ENCODE measurements around the gene FAM83E.
A peak's percentile ranks its signal among the peaks of the same experiment; 100 is the strongest.

Gene FAM83E

DNA sequence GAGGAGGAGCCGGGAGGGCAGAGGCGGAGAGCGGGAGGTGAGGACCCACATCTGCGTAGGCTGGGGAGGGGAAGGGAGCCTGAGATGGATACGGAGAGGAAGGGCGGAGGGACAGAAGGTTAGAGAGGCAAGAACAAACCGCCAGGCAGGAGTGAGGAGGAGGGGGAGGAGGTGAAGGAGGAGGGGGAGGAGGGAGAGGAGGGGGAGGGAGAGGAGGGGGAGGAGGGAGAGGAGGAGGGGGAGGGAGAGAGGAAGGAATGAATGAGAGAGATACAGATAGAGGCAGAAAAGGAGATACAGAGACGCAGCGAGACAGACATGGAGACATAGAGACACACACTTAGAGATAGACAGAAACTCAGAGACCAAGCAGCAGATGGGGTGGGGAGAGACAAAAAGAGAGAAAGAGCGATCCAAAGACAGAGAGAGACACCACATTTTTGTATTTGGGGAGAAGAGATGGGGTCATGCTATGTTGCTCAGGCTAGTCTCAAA is 31.9 kb upstream of the FAM83E start:
- Mint-ChIP-seq H3K9me3 (no peaks in the 10 kb centered on the region), H3K27ac (peak overlapping the region; percentile 77), H3K4me1 (peaks cover 56% of the 10 kb centered on the region), H3K36me3 (no peaks in the 10 kb centered on the region), H3K27me3 (peaks cover 16% of the 10 kb centered on the region), H3K4me3 (peak overlapping the region; percentile 75)
- CTCF ChIA-PET = interaction anchor here (1.0 to 3.4 kb wide), 5 partner anchors 12 to 196 kb away, joined by 4 to 31 read pairs (median 13); no protein-coding TSS in a partner anchor
- no peak for DNase-seq

DNA sequence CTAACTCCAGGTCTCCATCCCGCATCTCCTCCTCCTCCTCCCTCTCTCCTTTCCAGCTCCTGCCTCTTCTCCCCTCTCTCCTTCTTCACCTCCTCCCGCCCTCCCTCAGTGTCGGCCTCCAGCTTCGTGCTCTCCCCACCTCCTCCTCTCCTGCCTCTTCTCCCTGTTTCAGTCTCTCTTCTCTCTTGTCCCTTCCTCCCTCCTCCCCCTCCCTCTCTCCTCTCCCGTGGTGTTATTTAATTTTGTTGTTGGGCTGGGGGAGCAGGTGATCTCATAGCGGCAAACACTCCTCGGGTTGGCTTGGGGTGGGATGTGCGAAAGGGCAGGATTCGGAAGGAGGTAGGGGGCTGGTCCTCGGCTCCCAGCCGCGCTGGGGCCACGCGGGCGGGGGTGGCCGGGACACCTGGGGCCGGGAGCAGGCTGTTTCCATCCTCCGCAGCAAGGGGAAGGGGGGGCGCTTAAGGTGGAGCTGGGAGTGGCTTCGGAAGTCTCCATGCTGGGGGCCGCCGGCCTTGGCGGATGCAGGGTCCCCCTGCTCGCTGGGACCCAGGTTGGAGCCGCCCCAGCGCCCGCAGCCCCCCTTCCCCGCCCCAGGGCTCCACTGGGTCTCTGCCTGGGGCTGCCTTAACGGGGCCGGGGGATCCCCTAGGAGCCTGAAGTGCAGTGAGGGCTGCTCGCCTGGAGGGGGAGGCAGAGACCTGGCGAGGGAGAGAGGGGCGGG is 31.3 kb upstream of the FAM83E start, which contains the start of gene CA11:
Gene CA11, minus strand, starts transcription at position 187 of the 721 bp plus-strand sequence. CDS start 555 bp downstream, outside the sequence.
- H3K36me3 Mint-ChIP-seq = no peaks in the 10 kb centered on the region
- H3K4me1 Mint-ChIP-seq = peaks cover 55% of the 10 kb centered on the region
- peak within 1 kb of the TSS; percentile 81 for H3K27ac Mint-ChIP-seq
- CTCF ChIA-PET = interaction anchor here (0.6 to 3.4 kb wide), 14 partner anchors 12 to 254 kb away, joined by 3 to 31 read pairs (median 4); partner anchors contain the start of genes HSD17B14 and NUCB1
- H3K9me3 Mint-ChIP-seq = no peaks in the 10 kb centered on the region
- peak within 1 kb of the TSS; percentile 75 for H3K4me3 Mint-ChIP-seq
- peak; percentile 95 for DNase-seq
- peaks cover 16% of the 10 kb centered on the region for H3K27me3 Mint-ChIP-seq

DNA sequence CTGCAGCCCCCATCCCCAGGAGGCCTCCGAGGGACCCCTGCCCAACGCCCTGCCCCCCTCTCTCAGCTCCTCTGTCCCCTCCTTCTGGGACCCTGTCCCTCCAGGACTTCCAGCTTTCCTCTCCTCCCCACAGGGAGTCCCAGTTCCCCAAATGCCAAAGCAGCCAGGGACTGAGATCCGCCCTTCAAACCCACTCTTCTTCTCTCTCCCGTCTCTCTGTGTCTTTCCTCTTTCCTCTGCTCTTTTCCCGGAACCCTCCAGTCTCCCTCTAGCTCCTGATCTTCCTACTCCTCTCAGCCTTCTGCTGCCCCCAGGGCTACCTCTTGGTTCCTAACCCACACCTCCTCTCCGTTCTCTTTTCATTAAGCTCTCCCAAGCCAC is 30.7 kb upstream of the FAM83E start:
- peaks cover 53% of the 10 kb centered on the region for H3K4me1 Mint-ChIP-seq

DNA sequence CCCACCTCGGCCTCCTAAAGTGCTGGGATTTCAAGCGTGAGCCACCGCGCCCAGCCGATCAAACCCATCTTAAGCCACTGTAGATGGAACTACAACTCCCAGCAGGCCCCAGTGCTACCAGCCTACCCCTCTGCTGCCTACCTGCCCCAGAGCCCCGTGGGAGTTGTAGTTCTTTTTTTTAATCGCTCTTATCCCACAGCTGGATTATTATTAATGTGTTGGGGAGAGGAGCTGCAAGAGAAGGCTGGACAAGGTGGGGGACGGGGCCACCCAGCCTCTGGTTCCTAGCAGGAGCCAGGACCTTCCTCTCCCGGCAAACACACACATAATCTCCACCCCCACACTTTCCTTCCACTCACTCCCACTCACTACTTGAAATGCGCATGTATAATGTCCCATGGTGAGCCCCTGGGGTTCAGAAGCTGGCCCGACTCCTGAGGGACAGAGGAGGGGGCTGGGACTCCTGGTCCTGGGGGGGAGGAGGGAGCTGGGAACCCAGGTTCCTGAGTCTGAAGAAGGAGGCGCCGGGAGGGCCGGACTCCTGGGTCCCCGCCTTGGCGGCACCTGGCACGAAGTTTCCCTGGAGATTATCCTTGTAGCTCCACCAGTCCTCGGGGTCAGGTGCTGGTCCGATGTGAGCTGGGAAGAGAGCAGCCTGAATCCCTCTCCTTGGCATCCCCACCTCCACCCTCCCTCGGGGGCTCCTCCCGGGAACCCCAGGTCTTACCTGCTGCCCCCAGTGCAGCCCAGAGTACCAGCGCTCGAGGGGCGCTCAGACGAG is 30.2 kb upstream of the FAM83E start:
- H3K4me1 Mint-ChIP-seq = peaks cover 51% of the 10 kb centered on the region
- no peak overlapping the region for H3K27ac Mint-ChIP-seq
- peak; percentile 83 for DNase-seq
- H3K4me3 Mint-ChIP-seq = peak overlapping the region; percentile 75
- H3K9me3 Mint-ChIP-seq = no peaks in the 10 kb centered on the region
- H3K27me3 Mint-ChIP-seq = peaks cover 17% of the 10 kb centered on the region
- H3K36me3 Mint-ChIP-seq = no peaks in the 10 kb centered on the region
- CTCF ChIA-PET = interaction anchor here (0.6 to 3.4 kb wide), 13 partner anchors 11 to 255 kb away, joined by 3 to 31 read pairs (median 3); partner anchors contain the start of genes HSD17B14 and NUCB1

More for the DNA sequence above, 30.7 kb upstream of the FAM83E start:
- peak overlapping the region; percentile 81 for H3K27ac Mint-ChIP-seq
- no peaks in the 10 kb centered on the region for H3K9me3 Mint-ChIP-seq
- H3K36me3 Mint-ChIP-seq = no peaks in the 10 kb centered on the region
- H3K27me3 Mint-ChIP-seq = peaks cover 16% of the 10 kb centered on the region
- DNase-seq = no peak
- CTCF ChIA-PET = interaction anchor here (0.6 to 3.4 kb wide), 15 partner anchors 11 to 254 kb away, joined by 3 to 31 read pairs (median 4); partner anchors contain the start of genes HSD17B14 and NUCB1
- H3K4me3 Mint-ChIP-seq = peak overlapping the region; percentile 75

DNA sequence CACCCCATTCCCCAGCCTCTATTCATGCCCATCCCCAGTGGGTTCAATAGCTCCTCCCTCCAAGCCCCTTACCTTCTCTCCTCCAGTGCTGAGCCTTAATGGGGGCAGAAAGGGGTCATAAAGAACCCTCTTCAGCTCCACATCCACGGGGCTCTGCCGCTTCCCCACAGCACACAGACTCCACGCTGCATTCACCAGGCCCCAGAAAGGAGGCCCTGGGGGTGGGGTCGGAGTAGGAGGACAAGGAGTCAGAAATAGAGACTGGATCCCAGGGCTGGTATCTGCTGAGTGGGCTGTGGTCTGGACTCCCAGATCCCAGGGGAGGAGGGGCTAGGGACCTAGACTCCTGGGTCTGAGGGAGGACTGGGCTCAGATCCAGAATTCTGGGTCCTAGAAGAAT is 29.5 kb upstream of the FAM83E start:
- Mint-ChIP-seq H3K27me3 (peaks cover 22% of the 10 kb centered on the region), H3K4me1 (peaks cover 50% of the 10 kb centered on the region), H3K27ac (no peak overlapping the region), H3K9me3 (no peaks in the 10 kb centered on the region), H3K4me3 (peak overlapping the region; percentile 75), H3K36me3 (no peaks in the 10 kb centered on the region)
- no peak for DNase-seq
- CTCF ChIA-PET = interaction anchor here (0.6 to 3.4 kb wide), 5 partner anchors 10 to 192 kb away, joined by 3 to 31 read pairs (median 4); partner anchors contain the start of gene HSD17B14

DNA sequence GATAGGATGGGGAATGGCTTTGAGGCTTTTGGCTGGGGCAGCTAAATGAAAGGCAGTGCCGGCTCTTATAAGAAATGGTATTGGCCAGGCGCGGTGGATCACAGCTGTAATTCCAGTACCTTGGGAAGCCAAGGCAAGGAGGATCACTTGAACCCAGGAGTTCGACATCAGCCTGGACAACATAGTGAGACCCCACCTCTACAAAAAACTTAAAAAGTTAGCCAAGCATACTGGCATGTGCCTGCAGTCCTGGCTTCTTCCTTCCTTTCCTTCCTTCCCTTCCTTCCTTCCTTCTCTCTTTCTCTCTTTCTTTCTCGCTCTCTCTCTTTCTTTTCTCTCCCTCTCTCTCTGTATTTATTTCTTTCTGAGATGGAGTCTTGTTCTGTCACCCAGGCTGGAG is 28.0 kb upstream of the FAM83E start:
- Mint-ChIP-seq H3K27ac (no peak overlapping the region), H3K4me3 (no peak overlapping the region)
- CTCF ChIA-PET = no interaction called here

DNA sequence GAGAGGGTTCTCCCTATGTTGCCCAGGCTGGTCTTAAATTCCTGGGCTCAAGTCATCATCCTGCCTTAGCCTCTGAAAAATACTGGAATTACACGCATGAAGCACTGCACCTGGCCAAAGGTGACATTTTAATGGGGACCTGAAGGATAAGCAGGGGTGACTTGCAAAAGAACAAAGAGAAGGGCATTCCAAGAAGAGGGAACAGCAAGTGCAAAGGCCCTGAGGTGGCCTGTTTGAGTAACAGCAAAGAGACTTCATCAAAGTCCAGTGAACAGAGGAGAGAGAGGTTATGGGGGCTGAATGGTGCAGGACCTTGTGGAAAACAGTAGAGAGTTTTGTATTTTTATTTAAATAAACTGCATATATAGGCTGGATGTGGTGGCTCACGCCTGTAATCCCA is 27.0 kb upstream of the FAM83E start:
- DNase-seq = no peak
- H3K27me3 Mint-ChIP-seq = peaks cover 27% of the 10 kb centered on the region
- CTCF ChIA-PET = no interaction called here
- no peak overlapping the region for H3K27ac Mint-ChIP-seq
- H3K36me3 Mint-ChIP-seq = peaks cover 3% of the 10 kb centered on the region
- H3K9me3 Mint-ChIP-seq = no peaks in the 10 kb centered on the region
- H3K4me1 Mint-ChIP-seq = peaks cover 46% of the 10 kb centered on the region
- no peak overlapping the region for H3K4me3 Mint-ChIP-seq

More for the DNA sequence above, 28.0 kb upstream of the FAM83E start:
- DNase-seq = no peak
- Mint-ChIP-seq H3K9me3 (no peaks in the 10 kb centered on the region), H3K4me1 (peaks cover 54% of the 10 kb centered on the region), H3K36me3 (peaks cover 3% of the 10 kb centered on the region), H3K27me3 (peaks cover 27% of the 10 kb centered on the region)

DNA sequence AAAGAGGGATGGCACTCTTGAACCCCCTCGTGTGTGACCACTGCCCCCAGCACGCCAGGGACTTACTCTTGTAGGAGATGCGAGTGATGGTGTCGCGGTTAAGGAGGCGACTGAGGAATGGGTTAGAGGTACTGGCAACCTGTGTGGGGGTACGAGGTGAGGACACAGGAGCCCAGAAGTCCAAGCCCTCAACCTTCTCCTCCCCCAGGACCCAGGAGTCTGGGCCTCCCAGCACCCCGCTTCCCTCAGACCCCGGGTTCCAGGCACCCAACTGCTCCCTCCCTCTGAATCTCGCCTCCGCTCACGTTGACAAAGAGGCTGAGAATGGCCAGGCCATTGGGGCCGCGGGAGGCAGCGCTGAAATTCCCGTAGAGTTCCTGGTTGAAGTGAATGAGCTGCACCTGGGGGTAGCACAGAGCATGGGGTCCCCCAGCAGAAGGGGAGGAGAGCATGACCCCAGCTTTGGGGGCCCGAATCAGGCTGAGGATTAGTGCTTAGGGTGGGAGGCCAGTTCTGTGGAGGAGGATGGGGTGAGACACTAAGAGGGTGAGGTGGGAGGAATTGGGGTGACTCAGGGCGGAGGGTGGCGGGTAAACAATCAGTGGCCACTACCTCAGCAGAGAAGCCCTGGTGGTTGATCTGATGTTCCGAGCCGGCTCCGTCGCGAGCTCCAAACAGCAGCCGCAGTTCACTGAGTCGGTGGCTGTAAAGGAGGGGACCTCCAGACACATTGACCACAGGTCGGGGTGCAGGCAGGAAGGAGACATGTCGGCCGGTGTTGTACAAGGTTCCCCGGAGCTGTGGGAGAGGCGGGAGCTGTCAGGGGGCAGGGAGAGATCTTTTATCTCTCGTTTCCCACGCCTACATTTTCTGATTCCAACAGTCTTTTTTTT is 24.9 kb upstream of the FAM83E start:
- H3K27ac Mint-ChIP-seq = peak overlapping the region; percentile 96
- H3K9me3 Mint-ChIP-seq = no peaks in the 10 kb centered on the region
- DNase-seq = no peak
- CTCF ChIA-PET = interaction anchor here (0.6 kb wide), 1 partner anchor 11 kb away, joined by 3 read pairs; no protein-coding TSS in a partner anchor
- H3K27me3 Mint-ChIP-seq = peaks cover 21% of the 10 kb centered on the region
- peaks cover 37% of the 10 kb centered on the region for H3K4me1 Mint-ChIP-seq
- H3K36me3 Mint-ChIP-seq = peaks cover 6% of the 10 kb centered on the region
- peak overlapping the region; percentile 12 for H3K4me3 Mint-ChIP-seq

DNA sequence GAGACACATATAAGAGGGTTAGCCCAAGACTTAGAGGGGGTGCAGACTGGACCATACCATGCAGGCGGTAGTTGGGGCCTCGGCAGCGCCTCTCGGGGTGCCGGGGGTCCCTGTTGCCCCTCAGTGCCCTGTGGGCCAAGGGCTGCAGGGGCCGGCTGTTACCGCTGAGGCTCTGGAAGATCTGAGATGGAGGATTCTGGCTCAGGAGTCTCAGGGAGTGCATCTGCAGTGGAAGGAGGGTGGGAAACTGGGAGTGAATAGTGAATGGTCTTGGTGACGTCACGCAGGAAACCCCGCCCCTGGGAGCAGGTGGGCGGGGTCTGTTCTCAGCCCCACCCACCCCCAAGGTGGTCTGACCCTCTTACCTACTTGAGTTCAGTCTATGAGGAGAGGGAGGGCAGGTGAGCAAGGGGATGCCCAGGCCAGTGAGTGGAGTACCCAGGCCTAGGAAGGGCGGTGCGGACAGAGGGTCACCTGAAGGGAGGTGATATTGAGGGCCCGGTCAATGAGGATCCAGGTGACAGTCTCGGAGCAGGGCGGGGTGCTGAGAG is 24.0 kb upstream of the FAM83E start:
- CTCF ChIA-PET = interaction anchor here (0.6 kb wide), 1 partner anchor 31 kb away, joined by 3 read pairs; no protein-coding TSS in a partner anchor
- H3K9me3 Mint-ChIP-seq = no peaks in the 10 kb centered on the region
- peak overlapping the region; percentile 88 for H3K4me3 Mint-ChIP-seq
- H3K4me1 Mint-ChIP-seq = peaks cover 37% of the 10 kb centered on the region
- H3K36me3 Mint-ChIP-seq = peaks cover 6% of the 10 kb centered on the region
- peaks cover 17% of the 10 kb centered on the region for H3K27me3 Mint-ChIP-seq
- no peak for DNase-seq
- peak overlapping the region; percentile 96 for H3K27ac Mint-ChIP-seq

DNA sequence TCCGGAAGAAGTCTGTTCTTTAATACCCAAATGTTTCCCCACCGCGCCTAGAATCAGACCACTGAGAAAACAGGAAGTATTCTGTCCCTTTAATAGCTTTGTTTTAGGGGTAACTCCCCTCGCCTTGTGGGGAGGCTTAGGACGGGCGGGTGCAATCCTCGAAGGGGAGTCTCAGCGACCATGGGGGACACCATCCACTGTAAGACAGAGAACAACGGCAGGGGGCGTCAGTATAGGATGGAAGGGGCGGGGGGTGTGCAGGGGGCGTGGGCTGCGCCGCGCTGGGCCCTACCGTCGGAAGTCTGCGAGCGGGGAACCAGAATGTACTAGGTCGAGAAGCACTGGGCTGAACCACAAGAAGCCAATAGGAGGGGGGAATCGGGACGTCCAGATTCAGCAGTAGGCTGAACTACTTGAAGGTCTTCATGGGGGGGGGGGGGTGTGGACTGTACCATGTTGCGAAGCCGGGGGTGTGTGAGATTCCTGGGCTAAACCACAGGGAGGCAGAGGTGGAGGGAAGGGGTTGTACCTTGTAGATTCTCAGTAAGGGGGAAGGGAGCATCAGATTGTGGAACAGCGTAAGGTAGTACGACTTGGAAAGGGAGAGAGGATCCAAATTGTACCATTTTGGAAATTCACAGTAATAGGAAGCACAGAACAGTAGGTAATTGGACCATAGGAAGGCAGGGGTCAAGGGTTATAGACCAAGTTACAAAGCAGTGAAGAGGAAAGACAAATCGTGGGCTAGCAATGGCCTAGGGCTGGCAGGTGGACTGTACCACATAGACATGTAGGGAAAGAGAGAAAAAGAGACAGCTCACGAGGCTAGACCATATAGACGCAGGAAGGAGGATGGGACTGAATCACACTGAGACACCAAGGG is 23.3 kb upstream of the FAM83E start:
- CTCF ChIA-PET = interaction anchor here (0.6 kb wide), 2 partner anchors 31 to 350 kb away, joined by 3 read pairs; no protein-coding TSS in a partner anchor
- peak overlapping the region; percentile 88 for H3K4me3 Mint-ChIP-seq
- H3K9me3 Mint-ChIP-seq = no peaks in the 10 kb centered on the region
- peak; percentile 92 for DNase-seq
- H3K4me1 Mint-ChIP-seq = peaks cover 44% of the 10 kb centered on the region
- H3K27me3 Mint-ChIP-seq = peaks cover 14% of the 10 kb centered on the region
- peaks cover 6% of the 10 kb centered on the region for H3K36me3 Mint-ChIP-seq
- peak overlapping the region; percentile 96 for H3K27ac Mint-ChIP-seq

DNA sequence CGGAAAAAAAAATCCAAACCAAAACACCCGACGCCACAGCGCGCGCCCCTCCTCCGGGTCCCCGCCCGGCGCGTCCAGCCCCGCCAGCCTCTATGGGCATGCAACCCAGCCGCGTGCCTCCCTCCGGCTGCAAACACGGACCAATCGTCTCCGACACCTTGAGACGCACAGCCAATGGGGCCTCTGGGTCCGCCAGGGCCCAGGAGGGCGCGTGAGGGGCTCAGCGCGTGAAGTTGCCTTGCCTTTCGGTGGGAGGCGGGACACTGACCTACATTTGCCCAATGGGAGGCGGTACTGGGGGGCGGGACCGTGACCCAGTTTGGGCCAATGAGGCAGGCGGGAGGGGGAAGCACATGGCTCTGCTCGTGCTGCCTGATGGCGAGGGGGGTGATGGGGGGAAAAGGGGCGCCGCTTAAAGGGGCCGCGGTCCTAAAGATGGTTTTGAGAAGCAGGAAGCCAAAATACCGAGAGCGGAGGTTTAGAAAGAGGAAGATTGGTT is 22.6 kb upstream of the FAM83E start:
- Mint-ChIP-seq H3K27ac (peak overlapping the region; percentile 96), H3K4me1 (peaks cover 48% of the 10 kb centered on the region), H3K27me3 (peaks cover 11% of the 10 kb centered on the region), H3K4me3 (peak overlapping the region; percentile 88), H3K9me3 (no peaks in the 10 kb centered on the region), H3K36me3 (peaks cover 9% of the 10 kb centered on the region)
- DNase-seq = peak; percentile 100
- CTCF ChIA-PET = no interaction called here

DNA sequence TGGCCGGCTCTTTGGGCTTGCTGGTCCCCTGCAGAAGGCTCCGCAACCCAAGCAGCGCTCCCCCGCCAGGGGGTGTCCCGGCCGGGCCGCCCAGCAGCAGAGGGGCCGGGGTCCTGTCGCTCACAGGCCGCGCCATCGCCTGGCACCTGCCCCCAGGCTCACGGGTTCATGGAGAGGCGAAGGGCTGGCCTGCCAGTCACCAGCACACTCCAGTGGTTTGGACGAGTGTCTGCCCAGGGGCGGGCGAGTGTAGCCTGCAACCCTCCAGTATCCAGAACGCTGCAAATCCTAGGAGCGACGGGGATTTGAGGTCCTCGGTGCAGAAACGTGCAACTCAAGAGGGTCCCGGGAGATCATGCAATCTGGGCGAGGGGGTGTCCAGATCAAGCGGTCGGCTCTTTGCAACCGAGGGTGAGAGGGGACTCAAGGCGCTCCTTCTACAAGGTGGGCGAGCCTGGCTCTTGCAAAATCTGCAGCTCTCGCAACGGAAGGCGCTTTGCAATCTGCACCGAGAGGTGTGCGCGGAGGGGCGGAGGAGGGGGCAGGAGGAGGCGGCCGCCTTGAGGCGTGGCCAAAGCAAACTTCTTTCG is 22.1 kb upstream of the FAM83E start, which contains the start of gene DBP:
Gene DBP, minus strand, starts transcription at position 521 of the 590 bp plus-strand sequence. Its CDS starts 385 bp downstream, at position 136.
- peaks cover 51% of the 10 kb centered on the region for H3K4me1 Mint-ChIP-seq
- CTCF ChIA-PET = no interaction called here
- H3K27ac Mint-ChIP-seq = peak within 1 kb of the TSS; percentile 96

More for the DNA sequence above, 22.1 kb upstream of the FAM83E start, which contains the start of gene DBP:
- Mint-ChIP-seq H3K4me3 (peak within 1 kb of the TSS; percentile 88), H3K27me3 (peaks cover 11% of the 10 kb centered on the region), H3K36me3 (peaks cover 11% of the 10 kb centered on the region), H3K9me3 (no peaks in the 10 kb centered on the region)
- DNase-seq = no peak
